ENCODE results near the gene CLEC18C. TPM values are rescaled to one million over a fixed set of nuclear protein-coding genes. Genes with fewer than 3 reads are reported as not detected.

Gene CLEC18C
- polyA plus RNA-seq, 1 donor: 0.69 TPM

Other genes starting within 250 kb of the CLEC18C start
- gene CLEC18A, start 222.5 kb upstream of the CLEC18C start, polyA plus RNA-seq: 0.99 TPM
- 25.5 TPM for gene PDPR, start 59.5 kb upstream of the CLEC18C start, polyA plus RNA-seq
- 15.1 TPM for gene EXOSC6, start 78.2 kb downstream of the CLEC18C start, polyA plus RNA-seq
- gene AARS1, start 115.7 kb downstream of the CLEC18C start, polyA plus RNA-seq: 53.0 TPM
- 28.5 TPM for gene DDX19B, start 125.4 kb downstream of the CLEC18C start, polyA plus RNA-seq
- gene DDX19A, start 173.1 kb downstream of the CLEC18C start, polyA plus RNA-seq: 31.6 TPM

Data from large intestine (tissue), 1 donor.